HG03432 (cell line): Measurements from ENCODE around the gene ZNF580.

ENCODE experiments used
- ATAC-seq: cut with Tn5 transposase; IDR thresholded peaks from one replicate; pipeline ENCODE4 v1.9.1; 2021; ENCODE audit warnings: mild to moderate bottlenecking, moderate library complexity; ENCODE audit not compliant: unreplicated experiment

Gene ZNF580

DNA sequence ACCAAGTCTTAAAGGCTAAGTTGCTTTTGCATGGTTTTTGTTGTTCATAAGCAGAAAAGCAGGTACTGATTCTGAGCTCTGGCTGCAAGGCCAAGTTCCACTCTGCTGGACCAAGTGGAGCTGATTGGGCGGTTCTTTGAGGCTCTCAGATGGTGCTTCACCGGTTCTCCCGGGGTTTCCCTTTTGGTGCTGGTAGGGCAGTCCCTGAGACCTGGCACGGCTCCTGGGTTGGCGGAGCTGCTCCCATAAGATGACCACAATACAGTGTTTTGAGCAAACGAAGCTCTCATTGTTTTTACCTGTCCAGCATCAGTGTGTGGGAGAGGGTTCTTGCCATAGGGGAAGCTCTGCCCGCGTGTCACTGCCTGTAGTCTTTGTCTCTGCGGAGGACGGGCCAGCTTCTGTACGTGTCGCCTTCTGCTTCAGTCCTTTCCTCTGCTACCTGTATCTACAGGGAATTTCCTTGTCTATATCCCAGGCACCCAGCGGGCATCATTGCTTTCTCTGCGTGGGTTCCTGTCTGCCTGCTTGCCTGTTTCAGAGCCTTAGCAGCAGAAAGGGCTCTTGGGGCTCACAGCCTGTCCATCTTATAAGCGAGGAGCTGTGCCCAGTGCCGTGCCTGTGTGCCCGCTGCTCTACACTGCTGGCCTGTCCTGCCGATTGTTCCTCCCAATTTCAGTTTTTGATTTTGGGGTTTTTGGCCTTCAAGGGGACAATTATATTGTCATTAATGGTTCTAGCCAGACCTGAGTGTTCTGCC lies 16.4 kb downstream of the ZNF580 start:
- no peak for ATAC-seq

DNA sequence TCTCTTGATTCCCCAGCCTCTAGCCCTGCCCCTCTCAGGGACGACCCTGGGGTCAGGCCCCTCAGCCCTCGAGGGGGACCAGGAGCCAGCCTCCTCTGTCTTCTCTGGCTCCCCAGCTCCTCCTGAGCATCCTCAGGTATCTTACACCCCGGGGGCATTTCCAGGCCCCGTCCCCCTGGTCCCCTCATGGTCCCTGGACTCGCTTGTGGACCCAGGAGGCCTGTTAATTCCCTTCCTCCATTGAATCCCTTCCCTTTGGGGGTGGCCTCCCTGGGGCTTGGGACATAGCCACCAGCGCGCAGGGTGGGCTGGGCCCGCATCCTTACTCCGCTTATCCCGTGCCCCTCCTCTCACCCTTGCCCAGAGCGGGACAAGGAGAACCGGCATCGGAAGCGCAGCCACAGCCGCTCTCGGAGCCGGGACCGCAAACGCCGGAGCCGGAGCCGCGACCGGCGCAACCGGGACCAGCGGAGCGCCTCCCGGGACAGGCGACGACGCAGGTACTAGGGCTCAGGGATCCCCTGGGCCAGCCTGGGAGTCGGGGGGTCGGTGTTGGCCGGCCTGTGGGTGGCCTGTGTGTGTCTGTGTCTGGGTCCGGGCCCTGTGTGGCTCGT lies 18.2 kb downstream of the ZNF580 start:
- no peak for ATAC-seq

DNA sequence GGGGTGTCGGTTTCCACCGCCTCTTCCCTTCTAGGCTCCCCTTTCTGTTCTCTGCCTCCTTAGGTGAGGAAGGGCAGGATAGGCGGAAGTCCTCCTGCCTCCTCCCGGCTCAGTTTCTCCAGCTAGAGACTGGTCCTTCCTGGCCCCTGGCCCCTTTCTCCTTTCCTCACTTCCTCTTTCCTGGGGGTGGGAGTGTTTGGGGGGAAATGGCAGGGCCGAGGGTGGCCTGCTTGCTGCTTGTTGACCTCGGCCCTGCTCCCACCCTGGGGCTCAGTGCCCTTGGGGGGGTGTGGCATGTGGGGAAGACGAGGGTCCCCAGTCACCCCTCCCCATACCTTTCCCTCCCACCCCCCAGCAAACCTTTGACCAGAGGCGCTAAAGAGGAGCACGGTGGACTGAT lies 19.0 kb downstream of the ZNF580 start:
- ATAC-seq = no peak

DNA sequence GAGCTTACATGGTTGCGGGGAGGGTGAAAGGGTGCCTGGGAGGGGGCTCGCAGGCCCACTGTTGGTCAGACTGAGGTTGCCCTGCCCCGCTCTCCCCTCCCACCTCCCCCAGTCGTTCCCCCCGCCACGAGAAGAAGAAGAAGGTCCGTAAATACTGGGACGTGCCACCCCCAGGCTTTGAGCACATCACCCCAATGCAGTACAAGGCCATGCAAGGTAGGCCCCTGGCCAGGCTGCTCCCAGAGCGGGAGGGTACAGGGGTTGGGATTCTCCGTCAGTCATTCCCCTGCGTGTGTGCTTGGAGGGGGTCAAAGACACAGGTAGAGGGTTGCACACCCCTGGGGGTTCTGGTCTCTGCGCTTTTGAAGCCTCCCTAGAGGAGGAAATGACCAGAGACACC lies 19.6 kb downstream of the ZNF580 start:
- ATAC-seq = no peak

DNA sequence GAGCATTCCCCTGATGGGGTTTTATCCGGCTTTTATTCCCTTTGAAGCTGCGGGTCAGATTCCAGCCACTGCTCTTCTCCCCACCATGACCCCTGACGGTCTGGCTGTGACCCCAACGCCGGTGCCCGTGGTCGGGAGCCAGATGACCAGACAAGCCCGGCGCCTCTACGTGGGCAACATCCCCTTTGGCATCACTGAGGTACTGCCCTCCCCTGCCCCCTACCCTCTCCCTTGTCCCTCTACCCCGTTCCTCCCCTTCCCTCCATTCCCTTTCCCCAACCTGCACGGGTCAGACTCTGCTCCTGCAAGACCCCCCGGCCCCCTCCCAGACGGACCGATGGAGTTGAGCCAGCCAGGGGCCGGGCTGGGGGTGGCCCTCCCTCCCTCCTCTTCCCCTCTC lies 20.2 kb downstream of the ZNF580 start:
- ATAC-seq = no peak

DNA sequence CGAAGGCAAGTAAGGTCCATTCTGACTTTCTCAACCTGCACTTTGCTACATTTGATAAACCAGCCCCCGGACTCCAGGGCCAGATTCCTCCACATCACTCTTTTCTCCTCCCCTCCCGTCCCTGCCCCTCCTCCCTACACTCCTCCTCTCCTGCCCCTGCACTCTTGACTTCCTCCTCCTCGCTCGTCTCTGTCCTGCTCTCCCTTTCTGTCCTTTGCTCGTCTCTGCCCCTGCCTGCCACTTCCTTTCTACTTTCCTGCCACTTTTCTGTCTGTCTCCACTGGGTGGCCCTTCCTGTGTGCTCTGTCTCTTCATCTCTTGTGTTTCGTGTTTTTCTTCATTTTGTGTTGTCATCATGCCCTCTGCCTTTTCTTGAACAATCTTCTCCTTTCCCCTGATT lies 21.0 kb downstream of the ZNF580 start:
- ATAC-seq = no peak

DNA sequence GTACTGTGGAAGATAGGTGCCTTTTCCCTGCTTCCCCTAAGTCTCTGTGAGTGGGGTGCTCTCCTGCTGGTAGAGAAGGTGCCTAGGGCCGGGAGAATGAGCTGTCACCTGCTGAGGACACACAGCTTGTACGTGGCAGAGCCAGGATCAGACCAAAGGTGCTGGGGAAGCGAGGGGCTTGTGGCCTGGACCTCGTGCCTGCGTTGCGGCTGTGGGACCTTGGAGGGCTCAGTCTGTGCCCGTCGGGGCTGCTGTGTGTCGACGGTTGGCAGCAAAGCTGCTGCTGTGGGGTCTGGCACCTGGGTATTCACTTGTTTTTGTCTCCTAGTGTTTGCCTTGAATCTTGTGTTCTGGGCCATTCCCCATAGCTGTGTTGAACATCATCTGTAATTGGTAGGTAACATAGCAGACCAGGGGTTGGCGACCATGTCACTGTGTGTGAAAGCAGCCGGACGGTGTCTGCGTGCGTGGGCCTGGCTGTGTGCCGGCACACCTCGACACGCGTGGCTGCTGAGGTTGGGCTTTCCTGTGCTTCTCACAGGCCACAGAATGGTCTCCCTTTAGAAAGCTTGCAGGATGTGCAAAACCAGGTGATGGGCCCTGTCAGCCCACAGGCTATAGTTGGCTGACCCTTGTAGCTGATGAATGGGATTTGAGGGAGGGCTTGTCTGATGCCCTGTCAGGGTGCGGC lies 23.2 kb downstream of the ZNF580 start:
- no peak for ATAC-seq

DNA sequence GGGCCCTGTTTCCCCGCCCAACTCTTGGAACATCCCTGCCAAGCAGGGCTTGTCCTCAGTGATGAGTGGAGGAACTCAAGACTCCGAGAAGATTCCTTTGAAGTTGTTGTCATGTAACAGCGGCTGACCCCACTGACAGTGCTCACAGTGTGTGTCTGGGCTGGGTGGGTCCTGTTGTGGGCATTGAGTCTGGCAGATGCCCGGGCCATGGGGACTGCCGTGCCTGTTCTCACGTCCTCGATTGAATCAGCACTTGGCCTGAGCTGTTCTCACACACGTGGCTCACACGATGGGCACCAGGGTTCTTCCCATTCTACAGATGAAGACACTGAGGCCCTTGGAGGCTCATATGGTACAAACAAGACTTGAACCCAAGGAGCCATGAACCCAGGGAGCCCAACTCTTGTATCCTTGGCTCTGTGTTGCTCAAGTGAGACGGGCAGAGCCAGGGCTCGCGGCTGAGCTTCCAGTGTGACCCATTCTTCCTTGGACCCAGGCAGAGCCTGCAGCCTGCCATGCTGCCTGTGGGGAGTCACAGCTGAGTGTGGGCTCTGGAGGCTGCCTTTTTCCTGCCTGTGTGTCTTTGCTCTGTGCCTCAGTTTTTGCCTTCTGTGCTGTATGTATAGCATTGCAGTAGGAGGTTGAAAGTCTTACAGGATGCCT lies 25.7 kb downstream of the ZNF580 start:
- no peak for ATAC-seq

DNA sequence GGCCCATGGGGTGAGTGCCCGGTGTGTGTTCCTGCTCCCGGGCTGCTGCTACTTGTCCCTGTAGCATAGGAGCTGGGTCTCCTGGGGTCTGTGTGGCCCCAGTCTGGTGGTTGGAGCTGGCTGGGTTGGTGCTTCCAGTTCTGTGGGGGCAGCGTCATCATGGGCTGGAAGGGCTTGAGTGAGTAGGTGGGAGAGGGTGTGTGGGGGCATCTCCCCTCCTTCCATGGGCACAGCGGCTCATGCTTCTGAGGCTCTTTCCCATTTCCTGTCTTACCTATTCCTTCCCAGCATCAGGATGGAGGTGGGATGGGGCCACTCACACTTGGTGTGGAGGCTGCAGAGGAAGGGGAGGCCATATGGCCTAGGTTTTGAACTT lies 26.2 kb downstream of the ZNF580 start:
- no peak for ATAC-seq

DNA sequence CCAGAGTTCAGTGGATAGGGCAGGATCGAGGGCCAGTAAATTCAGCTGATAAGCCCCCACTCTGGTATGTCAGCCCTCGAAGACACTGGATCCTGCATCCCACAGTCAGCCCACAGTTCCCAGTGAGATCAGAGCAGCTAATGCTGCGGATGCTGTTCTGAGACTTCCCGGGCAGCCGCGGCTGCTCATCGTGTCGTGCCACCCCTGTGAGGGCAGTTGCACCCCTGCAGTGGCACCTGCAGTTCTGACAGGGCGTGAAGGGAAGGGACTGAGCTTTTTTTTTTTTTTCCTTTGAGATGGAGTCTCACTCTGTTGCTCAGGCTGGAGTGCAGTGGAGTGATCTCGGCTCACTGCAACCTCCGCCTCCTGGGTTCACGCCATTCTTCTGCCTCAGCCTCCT lies 26.7 kb downstream of the ZNF580 start:
- no peak for ATAC-seq

DNA sequence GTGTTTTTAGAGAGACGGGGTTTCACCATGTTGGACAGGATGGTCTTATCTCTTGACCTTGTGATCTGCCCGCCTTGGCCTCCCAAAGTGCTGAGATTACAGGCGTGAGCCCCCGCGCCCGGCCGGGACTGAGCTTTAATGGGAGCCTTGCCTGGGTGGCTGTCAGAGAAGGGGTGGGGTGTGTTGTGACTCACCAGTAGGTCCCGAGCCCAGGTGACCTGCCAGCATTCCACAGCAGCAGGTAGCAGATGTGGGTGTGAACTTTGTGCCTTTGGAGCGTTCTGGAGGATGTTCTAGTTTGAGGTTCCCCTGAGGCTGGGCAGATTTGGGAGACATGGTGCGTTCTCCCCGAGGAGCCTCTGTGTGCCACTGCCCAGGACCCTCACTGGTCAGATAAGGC lies 27.2 kb downstream of the ZNF580 start:
- ATAC-seq = no peak

DNA sequence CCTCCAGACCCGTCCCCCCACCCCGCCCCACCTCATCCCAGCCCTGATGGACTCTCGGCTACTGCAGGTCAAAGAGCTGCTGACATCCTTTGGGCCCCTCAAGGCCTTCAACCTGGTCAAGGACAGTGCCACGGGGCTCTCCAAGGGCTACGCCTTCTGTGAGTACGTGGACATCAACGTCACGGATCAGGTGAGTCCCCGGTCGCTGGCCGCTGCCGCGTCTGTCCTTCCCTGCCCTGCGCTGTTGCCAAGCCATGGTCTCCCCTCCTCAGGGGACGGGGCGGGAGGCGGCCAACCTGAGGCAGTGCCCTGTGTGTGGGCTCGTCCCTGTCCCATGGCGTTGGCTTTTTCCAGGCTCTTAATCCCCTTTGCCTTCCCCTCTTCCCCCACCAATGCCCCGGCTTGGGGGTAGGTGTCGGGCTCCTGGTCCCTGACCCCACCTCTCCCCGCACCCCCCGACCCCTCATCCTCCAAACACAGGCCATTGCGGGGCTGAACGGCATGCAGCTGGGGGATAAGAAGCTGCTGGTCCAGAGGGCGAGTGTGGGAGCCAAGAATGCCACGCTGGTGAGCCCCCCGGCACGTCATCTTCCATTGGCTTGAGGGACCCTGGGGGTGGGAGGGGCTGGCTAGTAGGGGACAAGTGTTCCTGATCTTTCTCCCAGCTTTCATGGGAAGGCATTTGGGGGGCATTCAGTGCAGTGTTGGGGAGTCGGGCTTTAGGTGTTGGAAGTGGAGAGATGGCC lies 28.0 kb downstream of the ZNF580 start:
- no peak for ATAC-seq

DNA sequence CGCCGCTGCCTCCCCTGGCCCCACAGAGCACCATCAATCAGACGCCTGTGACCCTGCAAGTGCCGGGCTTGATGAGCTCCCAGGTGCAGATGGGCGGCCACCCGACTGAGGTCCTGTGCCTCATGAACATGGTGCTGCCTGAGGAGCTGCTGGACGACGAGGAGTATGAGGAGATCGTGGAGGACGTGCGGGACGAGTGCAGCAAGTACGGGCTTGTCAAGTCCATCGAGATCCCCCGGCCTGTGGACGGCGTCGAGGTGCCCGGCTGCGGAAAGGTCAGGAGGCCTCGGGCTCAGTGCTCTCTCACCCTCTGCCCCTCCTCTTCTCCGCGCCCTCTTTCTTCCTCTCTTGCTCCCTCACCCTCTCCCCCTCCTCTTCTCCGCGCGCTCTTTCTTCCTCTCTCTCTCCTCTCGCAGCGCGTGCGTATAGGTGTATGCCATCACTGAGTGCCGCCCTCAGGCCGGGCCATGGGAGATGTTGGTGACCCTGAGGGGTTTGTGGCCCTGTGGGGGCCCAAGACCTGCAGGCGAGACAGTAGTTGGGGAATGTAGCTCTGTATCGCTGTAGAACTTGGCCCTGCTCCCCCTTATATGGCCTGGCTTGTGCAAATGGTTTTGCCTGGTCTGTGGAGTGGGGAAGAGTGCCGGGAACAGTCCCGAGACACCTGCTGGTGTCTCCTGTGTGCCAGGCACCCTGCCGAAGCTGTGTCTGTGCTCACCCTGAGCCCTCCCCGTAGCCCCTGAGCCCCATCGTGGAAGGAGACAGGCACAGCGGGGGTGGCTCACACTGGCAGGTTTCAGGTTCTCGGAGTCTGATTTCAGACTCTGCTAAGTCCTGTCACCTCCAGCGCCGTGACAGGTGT lies 28.8 kb downstream of the ZNF580 start:
- ATAC-seq = no peak

DNA sequence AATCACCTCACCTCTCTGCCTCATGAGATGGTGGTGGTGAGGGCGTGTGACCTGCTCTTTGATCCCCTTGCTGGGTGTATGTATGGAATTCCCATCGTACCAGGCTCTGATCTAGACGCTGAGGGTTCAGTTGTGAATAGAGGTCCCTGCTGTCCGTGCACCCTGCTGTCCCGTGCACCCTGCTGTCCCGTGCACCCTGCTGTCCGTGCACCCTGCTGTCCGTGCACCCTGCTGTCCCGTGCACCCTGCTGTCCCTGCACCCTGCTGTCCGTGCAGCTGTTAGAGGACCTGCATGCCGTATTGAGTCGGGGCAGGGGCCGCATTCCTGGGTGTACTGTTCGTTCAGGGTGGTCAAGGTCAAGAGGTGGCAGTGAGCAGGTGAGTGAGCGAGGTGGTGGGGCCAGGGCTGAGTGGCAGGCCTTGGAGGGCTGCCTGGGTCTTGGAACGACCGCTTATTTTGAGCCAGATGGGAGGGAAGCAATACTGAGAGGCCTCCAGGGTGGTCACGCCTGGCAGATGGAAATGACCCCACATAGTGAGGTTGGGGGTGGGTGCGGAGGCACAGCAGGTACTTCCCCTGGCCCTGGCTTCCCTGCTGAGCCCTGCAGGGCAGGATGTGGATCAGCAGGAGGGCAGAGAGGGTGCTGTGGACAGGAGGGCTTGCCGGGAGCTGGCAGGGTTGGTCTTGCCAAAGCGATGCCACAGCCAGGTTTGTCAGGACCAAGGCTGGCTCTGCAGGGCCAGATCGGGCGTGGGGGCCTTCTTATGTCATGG lies 29.7 kb downstream of the ZNF580 start:
- no peak for ATAC-seq

DNA sequence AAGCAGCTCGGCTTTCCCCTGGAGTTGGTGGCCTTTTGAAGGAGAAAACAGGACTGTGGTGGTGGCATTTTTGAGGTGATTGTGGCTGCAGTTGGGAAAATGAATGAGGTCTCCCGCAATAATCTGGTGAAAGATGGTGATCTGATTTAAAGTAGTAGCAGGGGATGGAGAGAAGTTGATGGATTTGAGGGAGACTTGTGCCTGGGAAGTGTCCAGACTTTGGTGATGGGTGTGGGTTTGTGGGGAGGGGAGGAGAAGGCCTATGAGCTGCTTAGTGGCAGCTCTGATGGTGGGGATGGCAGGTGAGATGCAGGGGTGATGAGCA lies 30.2 kb downstream of the ZNF580 start:
- no peak for ATAC-seq

DNA sequence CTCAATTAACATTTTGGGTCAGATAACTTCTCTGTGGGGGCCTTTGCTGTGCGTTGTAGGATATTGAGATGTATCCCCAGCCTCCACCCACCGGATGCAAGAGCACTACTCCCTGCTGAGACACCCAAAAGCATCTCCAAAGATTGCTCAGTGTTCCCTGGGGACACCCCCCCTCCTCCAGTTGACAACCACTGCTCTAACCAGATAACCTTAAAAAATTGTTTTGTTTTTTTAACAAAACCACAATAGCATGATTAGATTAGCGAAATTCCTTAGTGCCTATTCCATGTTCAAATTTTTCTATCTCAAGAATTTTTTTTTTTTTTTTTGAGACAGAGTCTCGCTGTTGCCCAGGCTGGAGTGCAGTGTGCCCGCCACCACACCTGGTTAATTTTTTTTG lies 31.6 kb downstream of the ZNF580 start:
- ATAC-seq = no peak

DNA sequence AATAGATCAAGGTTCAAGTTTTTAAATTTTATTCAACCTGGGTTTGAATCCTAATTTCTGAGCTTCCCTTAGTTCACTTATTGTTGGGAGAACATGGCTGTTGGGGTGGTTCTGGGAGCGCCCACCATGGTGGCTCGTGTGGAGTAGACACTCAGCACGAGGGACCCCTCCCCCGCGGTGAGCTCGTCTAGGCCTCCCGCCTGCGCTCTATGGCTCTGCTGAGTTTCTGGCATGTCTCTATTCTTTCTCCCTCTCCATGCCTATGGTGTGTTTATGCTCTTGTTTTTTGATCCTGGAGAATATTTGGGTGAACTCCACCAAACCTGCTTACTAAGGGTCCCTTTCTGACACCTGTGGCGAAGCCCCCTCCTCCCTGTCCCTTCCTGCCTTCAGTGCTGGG lies 32.7 kb downstream of the ZNF580 start:
- no peak for ATAC-seq

DNA sequence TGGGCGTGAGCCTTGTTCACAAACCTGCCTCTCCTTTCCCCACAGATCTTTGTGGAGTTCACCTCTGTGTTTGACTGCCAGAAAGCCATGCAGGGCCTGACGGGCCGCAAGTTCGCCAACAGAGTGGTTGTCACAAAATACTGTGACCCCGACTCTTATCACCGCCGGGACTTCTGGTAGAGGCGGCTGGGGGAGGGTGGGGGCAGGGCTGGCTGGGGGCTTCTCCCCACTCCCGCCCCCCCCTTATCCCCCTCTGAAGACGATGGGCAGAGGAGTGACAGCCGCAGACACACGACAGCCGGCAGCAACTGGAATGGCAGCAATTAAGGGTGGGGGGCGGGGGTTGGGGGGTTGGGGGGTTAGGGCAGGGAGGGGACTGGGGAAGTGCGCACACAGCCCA lies 33.1 kb downstream of the ZNF580 start:
- ATAC-seq = no peak

DNA sequence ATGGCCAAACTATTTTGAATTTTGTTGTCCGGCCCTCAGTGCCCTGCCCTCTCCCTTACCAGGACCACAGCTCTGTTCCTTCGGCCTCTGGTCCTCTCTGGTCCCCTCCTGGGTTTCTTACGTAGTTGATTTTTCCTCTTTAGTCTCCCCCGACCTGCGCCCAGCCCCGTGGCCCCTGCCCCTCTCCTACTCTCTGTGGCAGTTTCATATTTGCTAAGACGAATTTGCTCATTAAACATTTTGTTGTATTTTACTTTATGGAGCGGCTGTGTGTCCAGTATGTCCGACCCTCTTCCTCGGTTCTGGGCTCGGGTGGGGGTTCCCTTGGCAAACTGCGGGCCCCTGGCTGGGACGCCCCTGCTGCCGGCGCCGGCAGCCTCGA lies 33.6 kb downstream of the ZNF580 start:
- no peak for ATAC-seq
